CD4-positive, CD25-positive, alpha-beta regulatory T cell (primary cell): Measurements from ENCODE around the gene AGBL1. TPM values are rescaled to one million over a fixed set of nuclear protein-coding genes. Genes with fewer than 3 reads are reported as not detected.

ENCODE experiments used
- ATAC-seq, 2 donors: fragments of 150-1000 bp; cut with Tn5 transposase; one replicate each; pipeline ENCODE4 v1.10.0; 2021; ENCODE audit warnings: low read depth in 2 of 2, moderate number of reproducible peaks in 2 of 2, moderate library complexity in 1 of 2
- DNase-seq, 3 donors: peaks; one replicate each; pipeline versions ENCODE4 v3.0.0 to v3.0.0-alpha.2; 2012 to 2022; ENCODE audit warnings: mixed read lengths in 1 of 3
- H3K27ac ChIP-seq: one replicate; pipeline ENCODE4 v1.7.0; 2013; ENCODE audit warnings: mild to moderate bottlenecking, low read length; ENCODE audit not compliant: insufficient read depth, poor library complexity, severe bottlenecking
- H3K27me3 ChIP-seq: one replicate; pipeline ENCODE4 v1.7.0; 2013; ENCODE audit warnings: low read length; ENCODE audit not compliant: control insufficient read depth, insufficient read depth
- H3K36me3 ChIP-seq: one replicate; pipeline ENCODE4 v1.7.0; 2013; ENCODE audit warnings: mild to moderate bottlenecking, low read length, moderate library complexity; ENCODE audit not compliant: control insufficient read depth, insufficient read depth
- H3K4me1 ChIP-seq: 2 replicates; pipeline ENCODE4 v1.7.0; 2013; ENCODE audit warnings: mild to moderate bottlenecking, low read length; ENCODE audit not compliant: insufficient read depth, control insufficient read depth, poor library complexity, severe bottlenecking
- H3K4me3 ChIP-seq: one replicate; pipeline ENCODE4 v1.7.0; 2013; ENCODE audit warnings: low read depth, mild to moderate bottlenecking, low read length, moderate library complexity
- H3K9me3 ChIP-seq, 2 experiments: 1 replicate in 1 of 2; 2 replicates in 1 of 2; pipeline ENCODE4 v1.7.0; 2013; ENCODE audit warnings: low read length in 2 of 2, mild to moderate bottlenecking in 1 of 2, moderate library complexity in 1 of 2; ENCODE audit not compliant: control insufficient read depth in 2 of 2
- H3K27ac Mint-ChIP-seq, 3 donors: one replicate each; pipeline ENCODE4 v1.8.0; 2020 to 2022; ENCODE audit warnings: mild to moderate bottlenecking in 3 of 3, mixed read lengths in 3 of 3, moderate library complexity in 2 of 3
- H3K27me3 Mint-ChIP-seq: one replicate; pipeline ENCODE4 v1.8.0; 2022; ENCODE audit warnings: mild to moderate bottlenecking, mixed read lengths
- H3K36me3 Mint-ChIP-seq: one replicate; pipeline ENCODE4 v1.8.0; 2020; ENCODE audit warnings: mixed read lengths
- H3K4me1 Mint-ChIP-seq, 4 donors: one replicate each; pipeline ENCODE4 v1.8.0; 2020 to 2022; ENCODE audit warnings: mixed read lengths in 4 of 4, mild to moderate bottlenecking in 1 of 4
- H3K4me3 Mint-ChIP-seq, 4 donors: one replicate each; pipeline ENCODE4 v1.8.0; 2020 to 2022; ENCODE audit warnings: mild to moderate bottlenecking in 4 of 4, mixed read lengths in 4 of 4, moderate library complexity in 3 of 4
- H3K9me3 Mint-ChIP-seq, 7 donors: one replicate each; pipeline ENCODE4 v1.8.0; 2020 to 2022; ENCODE audit warnings: mixed read lengths in 7 of 7, mild to moderate bottlenecking in 3 of 7, moderate library complexity in 2 of 7
- polyA plus RNA-seq, 4 donors: library from polyadenylated mRNA; unstranded; fragments of 300-500 nt; fragmentation: Illumina TruSeq; gene quantifications; one replicate each; pipeline ENCODE4 v1.2.3, GENCODE V29; 2021
- total RNA-seq: library from RNA; stranded (reverse); gene quantifications from one replicate; pipeline ENCODE4 v1.2.3, GENCODE V29; 2022

AGBL1 gene
- total and polyA plus RNA-seq, 5 donors from 2014 or later: not detected

GRCh38 chr15:86735247-86736040, 655.8 kb downstream of the AGBL1 start:
- Histone ChIP-seq H3K4me1 (no peaks in the 10 kb centered on the region), H3K27ac (no peak overlapping the region), H3K36me3 (no peaks in the 10 kb centered on the region), H3K9me3 (no peaks in the 10 kb centered on the region), H3K4me3 (no peak overlapping the region), H3K27me3 (no peaks in the 10 kb centered on the region)
- peaks cover 0 to 1% (median 0%) of the 10 kb centered on the region in 7 donors for H3K9me3 Mint-ChIP-seq
- DNase-seq: no peak
- no peak for ATAC-seq
- no peaks in the 10 kb centered on the region for H3K4me1 Mint-ChIP-seq
- no peaks in the 10 kb centered on the region for H3K36me3 Mint-ChIP-seq
- no peaks in the 10 kb centered on the region for H3K27me3 Mint-ChIP-seq
- H3K27ac Mint-ChIP-seq: no peak overlapping the region
- H3K4me3 Mint-ChIP-seq: no peak overlapping the region

GRCh38 chr15:86741917-86742316, 662.2 kb downstream of the AGBL1 start:
- no peaks in the 10 kb centered on the region for H3K9me3 Mint-ChIP-seq
- H3K4me1 ChIP-seq: no peaks in the 10 kb centered on the region
- ATAC-seq: no peak
- DNase-seq: no peak
- no peaks in the 10 kb centered on the region for H3K36me3 Mint-ChIP-seq
- no peak overlapping the region for H3K4me3 Mint-ChIP-seq
- H3K27me3 Mint-ChIP-seq: no peaks in the 10 kb centered on the region
- H3K4me3 ChIP-seq: no peak overlapping the region
- H3K27ac Mint-ChIP-seq: no peak overlapping the region
- H3K4me1 Mint-ChIP-seq: no peaks in the 10 kb centered on the region
- H3K27me3 ChIP-seq: no peaks in the 10 kb centered on the region
- H3K9me3 ChIP-seq: no peaks in the 10 kb centered on the region
- no peaks in the 10 kb centered on the region for H3K36me3 ChIP-seq
- H3K27ac ChIP-seq: no peak overlapping the region

GRCh38 chr15:86743283-86743903, 663.7 kb downstream of the AGBL1 start:
- no peak overlapping the region for H3K4me3 ChIP-seq
- Mint-ChIP-seq H3K9me3 (no peaks in the 10 kb centered on the region), H3K36me3 (no peaks in the 10 kb centered on the region), H3K27ac (no peak overlapping the region), H3K4me1 (no peaks in the 10 kb centered on the region), H3K27me3 (no peaks in the 10 kb centered on the region), H3K4me3 (no peak overlapping the region)
- no peaks in the 10 kb centered on the region for H3K9me3 ChIP-seq
- ATAC-seq: no peak
- H3K27ac ChIP-seq: no peak overlapping the region
- DNase-seq: peak; percentile 11 to 31 (median 26)
- H3K27me3 ChIP-seq: no peaks in the 10 kb centered on the region
- H3K4me1 ChIP-seq: no peaks in the 10 kb centered on the region
- no peaks in the 10 kb centered on the region for H3K36me3 ChIP-seq

GRCh38 chr15:86744198-86744780, 664.6 kb downstream of the AGBL1 start:
- no peak for DNase-seq
- no peaks in the 10 kb centered on the region for H3K4me1 Mint-ChIP-seq
- H3K27ac Mint-ChIP-seq: no peak overlapping the region

GRCh38 chr15:86751116-86751515, 671.4 kb downstream of the AGBL1 start:
- Histone ChIP-seq H3K4me1 (no peaks in the 10 kb centered on the region), H3K9me3 (no peaks in the 10 kb centered on the region), H3K27me3 (peaks cover 2% of the 10 kb centered on the region), H3K27ac (no peak overlapping the region), H3K36me3 (no peaks in the 10 kb centered on the region), H3K4me3 (no peak overlapping the region)
- Mint-ChIP-seq H3K4me3 (no peak overlapping the region), H3K27ac (no peak overlapping the region), H3K4me1 (no peaks in the 10 kb centered on the region), H3K9me3 (peaks cover 0 to 6% (median 2%) of the 10 kb centered on the region in 7 donors), H3K27me3 (peaks cover 4% of the 10 kb centered on the region), H3K36me3 (no peaks in the 10 kb centered on the region)
- ATAC-seq (no peak), DNase-seq (no peak)

More at GRCh38 chr15:86744198-86744780, 664.6 kb downstream of the AGBL1 start:
- Mint-ChIP-seq H3K4me3 (no peak overlapping the region), H3K36me3 (no peaks in the 10 kb centered on the region), H3K9me3 (peaks cover 0 to 2% (median 0%) of the 10 kb centered on the region in 7 donors), H3K27me3 (no peaks in the 10 kb centered on the region)
- H3K27ac ChIP-seq: no peak overlapping the region
- H3K4me3 ChIP-seq: no peak overlapping the region
- no peaks in the 10 kb centered on the region for H3K36me3 ChIP-seq
- H3K4me1 ChIP-seq: no peaks in the 10 kb centered on the region
- no peaks in the 10 kb centered on the region for H3K27me3 ChIP-seq
- no peak for ATAC-seq
- H3K9me3 ChIP-seq: no peaks in the 10 kb centered on the region

GRCh38 chr15:86754846-86755245, 675.2 kb downstream of the AGBL1 start:
- Mint-ChIP-seq H3K4me3 (peak overlapping the region in 1 of 4 donors; percentile 40), H3K9me3 (peaks cover 0 to 6% (median 0%) of the 10 kb centered on the region in 7 donors), H3K27me3 (peaks cover 4% of the 10 kb centered on the region), H3K36me3 (no peaks in the 10 kb centered on the region), H3K27ac (no peak overlapping the region), H3K4me1 (no peaks in the 10 kb centered on the region)
- no peaks in the 10 kb centered on the region for H3K9me3 ChIP-seq
- DNase-seq (no peak), ATAC-seq (no peak)
- peaks cover 6% of the 10 kb centered on the region for H3K27me3 ChIP-seq
- no peak overlapping the region for H3K4me3 ChIP-seq
- no peak overlapping the region for H3K27ac ChIP-seq
- no peaks in the 10 kb centered on the region for H3K36me3 ChIP-seq
- H3K4me1 ChIP-seq: no peaks in the 10 kb centered on the region

GRCh38 chr15:86756688-86757087, 677.0 kb downstream of the AGBL1 start:
- no peak overlapping the region for H3K27ac Mint-ChIP-seq
- peaks cover 4% of the 10 kb centered on the region for H3K27me3 Mint-ChIP-seq
- H3K36me3 ChIP-seq: no peaks in the 10 kb centered on the region
- H3K9me3 Mint-ChIP-seq: peaks cover 0 to 6% (median 0%) of the 10 kb centered on the region in 7 donors
- no peaks in the 10 kb centered on the region for H3K9me3 ChIP-seq
- no peak overlapping the region for H3K4me3 ChIP-seq
- no peak overlapping the region for H3K27ac ChIP-seq
- H3K27me3 ChIP-seq: peaks cover 6% of the 10 kb centered on the region
- ATAC-seq (no peak), DNase-seq (no peak)
- no peaks in the 10 kb centered on the region for H3K36me3 Mint-ChIP-seq
- H3K4me1 ChIP-seq: no peaks in the 10 kb centered on the region
- no peak overlapping the region for H3K4me3 Mint-ChIP-seq
- H3K4me1 Mint-ChIP-seq: no peaks in the 10 kb centered on the region
